Measurements from ENCODE around the gene EXOSC10. TPM values are rescaled to one million over a fixed set of nuclear protein-coding genes. Genes with fewer than 3 reads are reported as not detected.

Gene EXOSC10
- total and polyA plus RNA-seq, 9 of the 15 experiments (the other 6 are each of a cell fraction or from before 2014, with no cell fraction given), result 23.4 to 150 (median 105) TPM

GRCh38 chr1:11114966-11115365 lies 15.3 kb upstream of the EXOSC10 start:
- Histone ChIP-seq H3K4me3 (no peak overlapping the region), H3K27ac (ENCODE audit: extremely low read depth, low read depth, low read length) (no peak overlapping the region), H3K4me1 (replicated peaks in 1 of 2; ENCODE audit: control insufficient read depth in 2 of 2, insufficient read depth in 2 of 2, low read length in 2 of 2) (no peaks in the 10 kb centered on the region), H3K27me3 (ENCODE audit: control insufficient read depth in 2 of 2, insufficient read depth in 2 of 2, low read length in 2 of 2) (no peaks in the 10 kb centered on the region), H3K4me2 (ENCODE audit: insufficient read depth, low read length) (no peak overlapping the region), H2AFZ (ENCODE audit: low read depth, low read length) (no peak overlapping the region), H3K9me3 (replicated peaks; ENCODE audit: control insufficient read depth, insufficient read depth, low read depth, low read length) (no peaks in the 10 kb centered on the region), H3K9ac (ENCODE audit: insufficient read depth in 1 of 2, low read depth in 2 of 2, low read length in 2 of 2) (no peak overlapping the region), H3K36me3 (ENCODE audit: control insufficient read depth, insufficient read depth, low read length) (peaks cover 79% of the 10 kb centered on the region), H3K9me1 (ENCODE audit: control insufficient read depth, insufficient read depth, low read length) (no peaks in the 10 kb centered on the region), H3K79me2 (ENCODE audit: control insufficient read depth, insufficient read depth, low read length) (no peaks in the 10 kb centered on the region), H4K20me1 (replicated peaks; ENCODE audit: control insufficient read depth, insufficient read depth, low read length) (no peaks in the 10 kb centered on the region)
- no peak for TF ChIP-seq NFXL1 (CRISPR knock-in tag; IDR thresholded peaks at IDR 0.05)
- TF ChIP-seq NELFE (IDR thresholded peaks at IDR 0.05; ENCODE audit: insufficient read depth, insufficient read length), result no peak
- no peak for TF ChIP-seq ATF7 (IDR thresholded peaks at IDR 0.05)
- no peak for TF ChIP-seq ZNF77 (CRISPR knock-in tag; IDR thresholded peaks at IDR 0.05)
- TF ChIP-seq, protein P1, sequence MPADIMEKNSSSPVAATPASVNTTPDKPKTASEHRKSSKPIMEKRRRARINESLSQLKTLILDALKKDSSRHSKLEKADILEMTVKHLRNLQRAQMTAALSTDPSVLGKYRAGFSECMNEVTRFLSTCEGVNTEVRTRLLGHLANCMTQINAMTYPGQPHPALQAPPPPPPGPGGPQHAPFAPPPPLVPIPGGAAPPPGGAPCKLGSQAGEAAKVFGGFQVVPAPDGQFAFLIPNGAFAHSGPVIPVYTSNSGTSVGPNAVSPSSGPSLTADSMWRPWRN (IDR thresholded peaks at IDR 0.05; ENCODE audit: low read depth), result no peak
- no peak for TF ChIP-seq ZNF561 (CRISPR knock-in tag; conservative IDR thresholded peaks at IDR 0.05)
- TF ChIP-seq GTF2B (IDR thresholded peaks at IDR 0.05; ENCODE audit: extremely low read depth, insufficient read length), result no peak
- no peak for TF ChIP-seq AFF1 (IDR thresholded peaks at IDR 0.05; ENCODE audit: low read depth in 1 of 2, partially characterized antibody in 2 of 2)
- no peak for TF ChIP-seq FUS (optimal IDR thresholded peaks at IDR 0.05; ENCODE audit: low read depth, low read length)
- TF ChIP-seq STAT5B (CRISPR knock-in tag; IDR thresholded peaks at IDR 0.05), result no peak
- TF ChIP-seq KLF13 (tag; IDR thresholded peaks at IDR 0.05; ENCODE audit: borderline replicate concordance, low read depth), result no peak
- ATAC-seq (no peak), DNase-seq (ENCODE audit: extremely low read depth in 1 of 4, low spot score in 3 of 4) (no peak), FAIRE-seq (no peak)
- in situ Hi-C loops (cut with MboI), result no loop called here
- 88% methylated on average over 3 of the region's 3 CpGs for WGBS (ENCODE audit: insufficient coverage, low coverage, missing lambda C conversion rate)
- BruUV-seq (replicated peaks), result no TSS peak
- intact Hi-C loops (cut with micrococcal nuclease), result no loop called here
- CTCF ChIA-PET (ENCODE audit: low intra/inter-chr PET ratio), result no interaction called here
- POLR2A ChIA-PET, result interaction anchor here (0.8 to 1.2 kb wide), 3 partner anchors 12 to 531 kb away, joined by 3 read pairs; no protein-coding TSS in a partner anchor

Data from K562 (cell line).